Mammary epithelial cell (primary cell): Measurements from ENCODE around the gene UGT1A5.

Experiments
- CTCF ChIP-seq, 2 donors: IDR thresholded peaks in 1 of 2; conservative IDR thresholded peaks in 1 of 2; 2 replicates each; pipeline ENCODE4 v1.5.1; 2011 to 2012; ENCODE audit warnings: inconsistent platforms in 2 of 2, low read length in 2 of 2, mild to moderate bottlenecking in 2 of 2, control low read depth in 1 of 2, low read depth in 1 of 2; ENCODE audit not compliant: insufficient read depth in 1 of 2; ENCODE audit errors: extremely low read depth in 1 of 2
- EZH2 ChIP-seq: IDR thresholded peaks from 2 replicates; pipeline ENCODE4 v1.6.1; 2012; ENCODE audit warnings: low read length, inconsistent platforms, borderline replicate concordance

DNA sequence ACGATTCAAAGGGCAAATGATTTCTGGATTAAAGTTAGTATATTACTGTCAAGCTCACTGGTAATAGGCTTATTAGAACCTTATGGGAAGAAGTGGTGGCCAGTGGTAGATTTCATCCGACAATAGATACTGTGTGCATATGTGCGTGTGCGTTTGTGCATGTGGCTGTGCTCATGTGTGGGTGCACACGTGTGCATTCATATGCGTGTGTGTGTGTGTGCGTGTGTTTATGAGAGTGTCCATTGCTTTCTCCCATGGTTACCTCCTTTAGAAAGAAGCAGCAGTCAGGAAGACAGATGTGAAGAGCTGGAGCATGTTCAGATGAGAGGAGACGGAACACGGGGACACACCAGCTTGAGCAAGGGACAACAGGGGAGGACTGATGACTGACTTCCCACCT lies 56.6 kb downstream of the UGT1A5 start:
- TF ChIP-seq CTCF (conservative IDR thresholded peaks at IDR 0.05 in 1 of 2, IDR thresholded peaks at IDR 0.05 in 1 of 2; ENCODE audit: extremely low read depth in 1 of 2, insufficient read depth in 1 of 2, low read depth in 1 of 2, low read length in 2 of 2) (no peak), EZH2 (no peak)
